RPMI8226 (cell line): ENCODE data around the gene EFNB1.

ENCODE experiments used
- DNase-seq: peaks from one replicate; pipeline ENCODE4 v3.0.0-alpha.2; 2015

The EFNB1 gene

DNA sequence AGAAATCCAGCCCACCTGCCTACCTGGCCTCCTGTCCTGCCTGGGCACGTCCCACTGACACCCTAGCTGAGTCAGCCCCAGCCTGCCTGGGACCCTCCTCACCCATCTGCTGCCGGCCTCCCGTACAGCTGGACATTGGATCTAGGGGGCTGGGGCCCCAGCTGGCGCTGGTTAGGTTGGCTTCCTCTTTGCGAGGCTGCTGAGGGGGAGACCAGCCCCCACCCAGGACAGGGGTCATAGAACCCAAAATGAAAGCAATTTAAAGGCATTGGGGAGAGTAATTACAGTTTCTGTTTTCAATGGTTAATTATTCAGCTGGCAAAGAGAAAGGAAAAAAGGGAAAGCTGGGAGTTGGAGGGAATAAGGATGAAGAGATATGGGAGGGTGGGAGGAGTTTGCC, 15.8 kb downstream of the EFNB1 start:
- no peak for DNase-seq

DNA sequence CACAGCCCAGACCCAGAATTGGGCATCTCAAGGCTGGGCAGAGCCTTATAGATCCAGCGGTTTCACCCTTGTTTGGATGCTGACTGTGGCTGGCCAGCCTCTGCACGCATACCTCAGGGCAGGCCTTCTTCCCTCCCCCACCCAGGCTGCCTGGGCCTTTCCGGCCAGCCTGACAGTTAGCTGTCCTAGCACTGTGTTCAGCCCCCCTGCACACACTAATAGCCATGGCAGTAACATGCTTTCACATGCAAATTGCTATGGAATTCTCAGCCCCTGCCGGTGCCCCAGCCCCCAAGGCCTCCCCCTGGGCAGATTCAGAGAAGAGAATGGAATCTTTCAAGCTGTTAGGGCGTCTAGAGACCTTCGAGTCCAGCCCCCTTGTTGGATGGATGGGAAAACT, 17.7 kb downstream of the EFNB1 start:
- DNase-seq = no peak

DNA sequence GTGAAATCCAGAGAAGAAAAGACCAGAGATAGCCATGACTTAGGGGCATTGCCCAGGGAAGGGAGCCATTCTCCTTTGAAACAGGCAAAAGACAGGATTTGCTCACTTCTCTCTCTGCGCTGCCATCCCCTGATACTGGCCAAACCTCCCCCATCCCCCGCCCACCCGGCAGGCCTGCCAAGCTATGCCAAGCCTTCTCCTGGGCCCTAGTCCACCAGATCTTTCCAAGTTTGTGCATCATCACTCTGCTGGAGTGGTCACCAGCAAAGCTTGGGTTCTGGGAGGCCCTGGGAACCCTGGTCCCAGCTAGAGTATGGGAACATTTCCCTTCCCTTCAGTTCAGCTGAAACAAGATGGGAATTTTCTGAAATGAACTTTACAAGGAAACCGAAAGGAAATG, 18.4 kb downstream of the EFNB1 start:
- no peak for DNase-seq

DNA sequence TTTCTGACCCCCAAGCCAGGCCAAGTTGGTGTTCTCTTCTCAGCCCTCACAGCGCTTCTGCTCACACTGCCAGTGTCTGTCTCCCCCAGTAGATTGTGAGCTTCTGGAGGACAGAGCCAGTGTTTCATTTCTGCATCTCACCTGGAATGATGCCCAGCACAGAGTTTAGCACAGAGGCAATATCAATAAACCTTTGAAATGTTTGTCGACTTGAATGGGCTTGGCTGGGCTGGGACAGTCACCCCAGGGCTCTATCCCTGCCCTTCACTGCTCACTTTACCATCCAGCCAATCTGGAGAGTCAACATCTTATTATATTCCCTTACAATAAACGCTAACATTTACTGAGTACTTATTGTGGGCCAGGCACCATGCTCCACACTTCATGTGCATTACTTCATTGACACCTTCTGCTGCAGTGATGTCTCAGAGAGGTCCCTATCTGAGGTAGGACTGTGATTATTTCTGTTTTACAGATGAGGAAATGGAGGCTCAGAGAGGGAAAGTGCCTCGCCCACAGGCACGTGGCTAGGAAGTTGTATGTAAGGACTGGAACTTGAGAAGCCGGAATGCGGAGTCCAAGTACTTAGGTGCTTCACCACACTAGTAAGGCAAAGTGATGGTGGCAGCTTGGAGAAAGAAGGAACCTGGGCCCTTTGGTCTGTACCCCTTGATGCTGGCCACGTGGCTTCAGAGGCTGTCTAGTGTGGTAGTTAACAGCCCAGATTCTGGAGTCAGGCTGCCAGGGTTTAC, 19.5 kb downstream of the EFNB1 start:
- DNase-seq = no peak

DNA sequence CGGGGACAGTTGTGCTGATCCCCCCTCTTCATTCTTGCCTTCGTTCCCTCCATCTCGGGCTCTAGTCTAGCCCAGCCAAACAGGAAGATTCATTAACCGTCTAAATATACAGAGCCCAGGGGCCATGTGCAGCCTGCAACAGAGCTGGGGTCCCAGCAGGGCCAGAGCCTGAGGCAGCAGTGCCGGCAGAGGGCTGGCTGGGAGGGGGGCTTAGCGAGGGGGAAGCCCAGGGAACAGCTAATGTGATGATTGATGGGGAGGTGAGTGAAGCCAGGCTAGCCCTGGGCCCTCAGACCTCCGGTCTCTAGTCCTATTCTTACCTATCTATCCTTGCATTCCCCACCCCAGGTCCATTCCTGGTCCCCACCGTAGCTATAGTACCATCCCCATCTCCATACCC, 22.3 kb downstream of the EFNB1 start:
- no peak for DNase-seq

DNA sequence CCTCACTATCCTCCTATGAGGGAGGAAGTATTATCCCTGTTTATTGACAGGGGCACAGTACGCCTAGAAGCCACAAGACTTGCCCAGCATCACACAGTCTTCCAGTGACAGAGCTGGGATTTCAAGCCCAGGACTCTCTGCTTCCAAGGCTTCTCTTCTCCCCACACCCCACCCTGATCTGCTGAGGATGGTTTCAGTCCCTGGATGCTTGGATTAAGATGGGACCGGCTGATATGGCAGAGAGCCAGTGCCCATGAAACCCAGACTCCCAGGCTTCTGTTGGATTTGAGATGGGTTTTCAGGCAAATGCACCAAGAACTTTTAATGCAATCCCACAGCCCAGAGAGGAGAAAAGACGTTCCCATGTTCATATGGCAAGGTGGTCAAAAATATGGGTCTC, 23.2 kb downstream of the EFNB1 start:
- DNase-seq = no peak

DNA sequence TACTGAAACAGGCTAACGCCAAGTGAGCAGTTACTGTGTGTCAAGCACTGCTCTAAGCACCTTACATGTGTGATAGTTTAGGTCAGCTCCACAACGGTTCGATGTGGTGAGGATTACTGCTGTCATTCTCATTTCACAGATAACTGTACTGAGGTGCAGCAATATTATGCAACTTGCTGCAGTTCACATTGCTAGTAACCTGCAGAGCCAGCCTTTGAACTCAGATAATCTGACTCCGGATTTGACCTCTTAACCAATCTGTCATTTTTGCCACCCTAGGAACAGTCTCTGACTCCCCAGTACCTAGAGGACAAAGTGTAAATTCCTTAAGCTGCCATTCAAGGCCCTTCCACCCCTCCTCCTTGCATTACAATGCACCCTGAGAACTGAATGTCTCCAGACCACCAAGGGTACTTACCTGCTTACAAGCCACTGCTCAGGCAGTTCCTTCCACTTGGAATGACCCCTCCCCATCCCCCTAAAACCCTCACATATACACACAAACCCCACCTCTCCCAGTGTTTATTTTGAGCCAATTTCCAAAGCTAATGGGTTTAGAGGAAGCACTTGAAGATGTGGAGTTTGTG, 24.9 kb downstream of the EFNB1 start:
- no peak for DNase-seq

DNA sequence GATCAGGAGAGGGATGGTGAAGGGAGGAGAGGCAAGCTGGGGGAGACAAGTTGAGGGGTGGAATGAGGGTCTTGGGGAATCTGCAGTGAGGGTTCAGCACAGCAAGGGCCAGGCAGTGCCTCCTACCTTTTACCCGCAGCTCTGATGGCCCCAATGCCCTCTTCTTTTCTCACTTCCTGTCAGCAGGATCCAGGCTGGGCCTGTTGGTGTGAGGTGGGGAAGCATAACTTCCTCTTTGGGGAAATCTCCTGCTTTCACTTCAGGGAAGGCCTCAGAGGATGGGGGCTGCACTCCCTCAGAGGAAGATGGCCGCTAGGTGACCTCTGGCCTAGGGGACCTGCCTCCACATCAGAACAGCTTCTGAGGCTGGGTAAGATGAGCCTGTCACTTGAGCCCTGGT, 36.5 kb downstream of the EFNB1 start:
- DNase-seq = peak; percentile 8

DNA sequence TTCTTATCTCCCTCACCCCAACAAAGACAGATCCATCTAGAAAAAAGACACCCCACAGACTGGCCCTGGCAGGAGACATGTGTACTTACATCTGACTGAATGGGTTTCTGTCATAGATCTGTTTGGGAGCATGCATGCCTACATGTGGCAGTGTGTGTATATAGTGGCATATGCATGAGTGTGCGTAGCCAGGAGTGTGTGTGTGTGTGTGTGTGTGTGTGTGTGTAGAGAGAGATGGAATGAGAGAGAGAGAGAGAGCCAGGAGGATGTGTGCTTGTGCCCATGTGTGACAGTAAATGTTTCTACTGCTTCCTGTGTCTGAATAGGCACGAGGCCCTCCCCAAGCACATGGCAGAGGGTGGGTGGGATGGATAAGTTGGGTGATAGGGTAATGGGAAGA, 37.1 kb downstream of the EFNB1 start:
- no peak for DNase-seq

DNA sequence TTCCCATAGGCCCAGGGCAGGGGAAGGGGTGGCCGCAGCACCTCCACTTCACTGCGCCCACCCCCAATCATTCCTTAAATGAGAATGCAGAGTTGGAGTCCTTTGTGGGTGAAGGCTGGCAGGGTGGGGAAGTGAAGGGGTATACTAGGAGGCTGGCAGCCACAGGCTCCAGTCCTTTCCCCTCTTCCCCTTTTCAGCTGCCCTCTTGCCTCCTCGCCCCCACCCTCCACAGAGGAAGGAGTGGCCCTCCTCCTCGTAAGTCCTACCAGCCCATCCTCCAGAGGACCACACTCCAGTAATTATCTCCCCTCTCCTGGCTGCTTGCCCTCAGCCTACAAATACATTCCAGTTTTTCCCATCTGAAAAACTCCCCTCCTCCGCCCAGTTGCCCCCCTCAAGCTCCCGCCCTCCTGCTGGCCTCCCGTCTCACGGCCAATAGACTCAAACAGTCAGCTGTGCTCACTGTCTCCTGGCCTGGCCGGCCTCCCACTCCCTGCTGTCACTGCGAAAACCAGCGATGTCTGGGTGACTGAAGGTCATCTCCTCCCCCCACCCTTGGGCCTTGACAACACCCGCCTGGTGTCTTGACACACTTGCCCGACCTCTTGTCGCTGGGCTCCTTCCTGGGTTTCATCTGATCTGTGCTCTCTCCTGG, 38.8 kb downstream of the EFNB1 start:
- DNase-seq = no peak

DNA sequence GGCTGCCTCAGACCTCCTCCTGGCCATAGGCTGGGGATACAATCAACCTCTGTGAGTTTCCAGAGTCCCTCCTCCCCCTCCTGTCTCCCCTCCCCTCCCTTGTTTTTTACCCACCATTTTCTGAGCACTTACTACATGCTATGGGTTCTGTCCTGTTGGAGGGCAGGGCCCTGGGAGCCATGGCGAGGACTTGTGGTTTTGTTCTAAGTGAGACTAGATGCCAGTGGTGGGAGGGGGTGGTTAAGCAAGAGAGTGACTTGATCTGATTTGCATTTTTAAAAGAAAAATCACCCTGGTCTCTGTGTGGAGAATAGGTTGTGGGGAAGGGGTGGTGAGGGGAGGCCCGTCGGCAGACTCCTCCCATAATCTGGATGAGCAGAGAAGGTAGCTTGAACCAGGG, 39.5 kb downstream of the EFNB1 start:
- no peak for DNase-seq

DNA sequence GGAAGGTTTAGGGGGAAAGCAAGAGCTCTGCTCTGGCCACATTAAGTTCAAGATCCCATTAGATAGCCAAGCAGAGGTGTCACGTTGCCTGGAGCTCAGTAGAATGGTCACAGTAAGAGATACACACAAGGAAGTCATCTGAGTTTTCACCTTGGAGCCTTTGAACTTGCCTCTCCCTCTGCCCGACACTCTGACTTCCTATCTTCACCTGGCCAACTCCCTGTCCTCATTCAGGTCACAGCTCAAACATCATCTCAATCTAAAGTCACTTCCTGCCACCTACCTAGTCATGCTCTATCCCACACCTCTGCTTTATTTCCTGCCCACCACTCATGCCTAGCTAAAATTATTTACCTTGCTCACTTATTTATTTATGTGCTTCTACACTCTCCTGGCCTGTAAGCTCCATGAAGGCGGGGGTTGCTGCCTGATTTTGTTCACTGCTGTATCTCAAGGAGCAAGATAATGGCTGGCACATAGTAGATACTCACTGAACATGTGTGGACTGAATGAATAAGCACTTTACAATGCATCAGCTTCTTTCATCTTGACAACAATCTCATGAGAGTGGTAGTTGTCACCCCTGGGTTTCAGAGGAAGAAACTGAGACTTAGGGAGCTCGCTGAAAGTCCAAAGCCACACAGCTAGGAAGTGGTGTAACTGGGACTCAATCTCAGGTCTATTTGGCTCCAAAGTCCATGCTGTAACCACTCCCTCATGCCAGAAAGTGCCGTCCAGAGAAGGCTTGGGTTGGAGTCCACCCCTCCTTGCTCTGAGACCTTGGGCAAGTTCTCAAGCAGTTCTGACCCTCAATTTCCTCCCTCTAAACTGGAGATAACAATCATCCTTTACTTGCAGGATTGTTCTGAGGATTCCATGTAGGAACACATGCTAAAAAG, 40.3 kb downstream of the EFNB1 start:
- DNase-seq = no peak

DNA sequence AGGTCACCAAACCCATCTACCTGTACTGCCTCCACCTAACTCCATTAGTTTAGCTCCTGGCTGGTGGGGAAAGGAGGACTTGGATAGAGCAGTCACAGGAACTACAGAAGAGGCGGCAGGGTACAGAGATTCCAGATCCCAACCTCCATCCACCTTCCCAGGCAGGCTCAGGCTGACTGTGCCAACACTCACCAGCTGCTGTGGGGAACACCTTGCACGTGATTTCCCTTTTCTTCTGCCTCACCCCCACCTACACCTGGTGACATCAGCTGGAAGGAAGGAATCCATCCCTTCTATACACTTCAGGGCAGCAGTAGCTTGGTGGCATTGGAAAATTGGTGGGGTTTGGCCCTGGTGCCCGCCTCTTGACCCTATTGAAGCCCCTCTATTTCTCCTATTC, 41.5 kb downstream of the EFNB1 start:
- DNase-seq = no peak

DNA sequence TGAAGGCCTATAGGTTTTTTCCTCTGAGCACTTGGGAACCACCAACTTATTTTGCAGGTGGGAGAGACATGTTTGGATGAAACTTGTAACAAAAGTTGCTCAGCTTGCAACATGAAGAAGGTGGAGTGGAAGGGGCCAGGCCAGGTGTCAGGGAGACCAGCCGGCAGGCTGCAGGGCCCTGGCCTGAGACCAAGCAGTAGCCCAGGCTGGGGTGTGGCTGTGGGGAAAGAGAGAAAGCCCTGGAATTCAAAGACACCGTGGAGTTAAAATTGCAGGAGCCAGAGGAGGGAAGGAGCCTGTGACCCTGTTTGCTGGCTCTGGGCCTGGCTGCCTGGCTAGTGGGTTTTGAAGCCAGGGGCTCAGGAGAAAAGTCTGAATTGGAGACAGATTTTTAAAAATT, 43.4 kb downstream of the EFNB1 start:
- peak; percentile 39 for DNase-seq

DNA sequence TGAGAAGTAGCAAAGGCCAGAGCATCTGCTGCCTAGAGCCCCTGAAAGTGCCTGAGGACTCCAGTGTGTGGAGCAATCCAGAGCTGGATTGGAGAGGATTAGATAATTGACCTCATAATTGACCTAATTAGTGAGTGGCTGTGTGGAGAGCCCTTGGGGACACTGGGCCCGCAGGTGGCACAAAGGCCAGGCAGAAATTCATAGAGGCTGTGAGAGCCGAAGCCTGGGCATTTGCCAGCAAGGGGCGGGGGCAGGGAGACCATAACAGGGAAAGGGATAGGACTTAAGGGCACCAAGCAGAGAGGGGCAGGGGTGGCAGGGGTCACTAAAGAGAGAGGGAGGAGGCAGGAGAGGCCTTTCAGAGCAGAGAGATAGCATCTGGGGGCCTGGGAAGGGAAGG, 45.3 kb downstream of the EFNB1 start:
- DNase-seq = no peak

DNA sequence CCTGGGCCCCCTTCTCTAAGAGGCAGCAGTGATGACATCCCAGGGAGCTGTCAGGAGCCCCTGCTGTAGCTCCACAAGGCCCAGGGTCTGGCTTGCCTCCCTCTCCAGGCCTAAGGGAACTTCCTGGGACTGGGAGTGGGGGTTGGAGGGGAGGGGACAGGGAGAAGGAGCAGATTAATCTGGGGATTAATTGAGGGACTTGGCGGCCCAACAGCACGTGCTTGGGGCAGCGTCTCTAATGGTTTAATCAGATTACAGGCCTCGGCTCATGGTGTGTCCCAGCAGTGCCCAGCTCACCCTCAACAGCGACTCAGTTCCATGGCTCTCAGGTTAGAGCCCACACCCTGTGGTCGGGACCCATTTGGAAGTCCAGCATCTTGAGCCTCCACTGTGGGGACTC, 47.9 kb downstream of the EFNB1 start:
- no peak for DNase-seq

DNA sequence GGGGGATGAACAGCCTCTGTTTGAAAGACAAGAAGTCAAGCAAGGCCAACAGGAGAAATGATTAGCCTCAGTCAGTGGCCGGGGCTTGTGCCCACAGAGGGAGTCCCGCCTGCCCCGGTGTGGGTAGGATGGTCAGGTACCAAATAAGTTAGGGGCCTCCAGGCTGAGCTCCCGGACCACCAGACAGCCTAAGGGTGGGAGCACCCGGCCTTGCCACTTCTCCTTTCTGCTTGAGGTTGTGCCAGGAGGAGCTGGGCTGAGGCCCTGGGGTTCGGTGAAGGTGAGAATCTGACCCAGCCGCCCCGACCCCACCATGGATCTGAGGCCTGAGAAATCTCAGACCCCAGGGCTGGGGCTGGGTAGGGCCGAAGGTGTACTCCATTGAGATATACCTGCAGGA, 48.8 kb downstream of the EFNB1 start:
- no peak for DNase-seq

DNA sequence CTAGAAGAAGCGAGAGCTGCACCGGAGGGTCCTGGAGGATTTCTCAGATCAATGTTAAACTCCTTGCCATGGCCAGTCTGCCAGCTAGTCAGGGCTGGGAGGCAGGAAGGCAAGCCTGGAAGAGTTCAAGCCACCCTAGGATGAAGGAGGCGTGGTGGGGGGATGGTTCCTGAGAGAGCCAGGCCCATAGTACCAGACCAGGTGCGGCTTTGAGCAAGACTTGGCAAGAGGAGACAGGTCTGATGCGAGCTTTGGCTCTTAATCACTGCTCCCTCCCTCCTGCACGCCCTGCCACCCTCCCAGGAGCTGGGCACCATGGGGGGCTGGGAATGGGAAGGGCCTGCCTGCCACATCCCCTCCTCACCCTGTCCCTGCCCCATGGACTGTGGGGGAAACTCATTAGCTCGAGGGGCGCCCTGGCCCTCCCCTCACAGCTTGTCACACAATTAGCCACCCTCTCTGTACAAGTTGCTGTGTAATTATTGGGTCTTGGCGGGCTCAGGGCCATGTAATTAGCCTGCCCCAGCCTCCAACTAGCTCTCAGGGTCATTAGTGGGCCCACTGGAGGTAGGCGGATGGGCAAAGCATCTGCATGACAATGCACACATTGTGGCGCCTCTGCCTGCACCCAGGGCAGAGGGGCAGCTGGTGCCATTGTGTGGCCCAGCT, 50.3 kb downstream of the EFNB1 start:
- no peak for DNase-seq

DNA sequence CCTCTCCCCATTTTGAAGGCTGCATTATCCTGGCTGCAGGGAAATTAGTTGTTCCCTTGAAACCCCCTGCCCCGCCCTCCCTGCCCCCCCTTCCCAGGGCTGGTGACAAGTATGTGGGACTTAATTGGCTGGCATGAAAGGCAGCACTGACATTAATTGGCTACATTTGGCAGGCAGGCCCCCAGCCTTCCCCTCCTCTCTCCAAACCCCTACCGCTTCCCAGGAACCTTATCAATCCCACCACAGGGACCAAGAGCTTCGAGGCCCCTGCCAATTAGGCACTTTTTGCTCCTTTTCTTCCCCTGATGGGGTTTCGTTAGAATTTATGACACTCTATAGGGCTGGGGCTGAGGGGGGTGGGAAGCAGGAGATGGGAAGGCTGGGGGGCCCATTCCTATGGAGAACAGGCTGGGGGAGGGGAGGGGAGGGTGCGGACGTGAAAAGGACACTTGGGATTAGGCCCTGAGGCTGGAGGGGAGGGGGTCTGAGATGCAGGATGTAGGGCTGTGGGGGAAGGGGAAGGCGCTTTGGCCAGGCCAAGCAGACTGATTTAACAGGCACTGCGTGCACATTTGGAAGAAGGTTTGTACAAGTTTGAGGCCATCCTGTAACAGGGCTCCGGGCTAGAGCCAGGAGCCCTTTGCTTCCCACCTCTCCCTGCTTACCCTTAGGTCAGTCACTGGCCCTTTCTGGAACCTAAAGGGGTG, 52.2 kb downstream of the EFNB1 start:
- DNase-seq = no peak

DNA sequence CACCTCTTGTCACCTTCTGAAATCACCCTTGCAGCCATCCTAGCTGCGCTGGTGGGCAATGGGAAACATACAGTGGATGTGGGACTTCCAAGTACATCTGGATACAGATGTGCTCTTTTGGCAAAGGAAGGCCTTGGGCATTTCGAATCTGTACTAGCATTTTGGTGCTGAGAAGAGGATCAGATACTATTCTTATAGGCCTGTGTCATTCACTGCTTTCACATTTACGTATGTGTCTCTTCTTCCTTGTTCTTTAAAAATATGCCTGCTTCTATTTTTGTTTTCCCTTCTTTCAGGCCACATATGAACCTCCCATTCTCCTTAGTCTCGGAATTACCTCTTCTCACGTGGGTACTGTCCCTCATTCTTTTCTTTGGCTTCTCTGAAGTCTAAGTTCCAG, 53.1 kb downstream of the EFNB1 start:
- DNase-seq = no peak

DNA sequence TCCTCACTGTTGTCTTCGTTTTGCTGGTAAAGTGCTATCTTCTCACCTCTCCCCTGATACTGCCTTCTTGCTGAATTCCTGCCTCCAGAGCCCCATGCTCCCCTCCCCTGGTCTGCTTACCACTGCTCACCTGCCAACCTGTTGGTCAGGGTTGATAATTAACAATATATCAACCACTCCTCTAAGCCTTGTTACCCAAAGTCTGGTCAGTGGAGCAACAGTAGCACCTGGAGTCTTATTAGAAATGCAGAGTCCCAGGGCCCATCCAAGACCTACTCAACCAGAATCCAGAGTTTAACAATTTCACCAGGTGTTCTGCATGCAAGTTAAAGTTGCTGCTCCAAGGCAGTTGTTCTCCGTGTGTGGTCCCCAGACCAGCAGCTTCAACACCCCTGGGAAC, 55.0 kb downstream of the EFNB1 start:
- DNase-seq = no peak

DNA sequence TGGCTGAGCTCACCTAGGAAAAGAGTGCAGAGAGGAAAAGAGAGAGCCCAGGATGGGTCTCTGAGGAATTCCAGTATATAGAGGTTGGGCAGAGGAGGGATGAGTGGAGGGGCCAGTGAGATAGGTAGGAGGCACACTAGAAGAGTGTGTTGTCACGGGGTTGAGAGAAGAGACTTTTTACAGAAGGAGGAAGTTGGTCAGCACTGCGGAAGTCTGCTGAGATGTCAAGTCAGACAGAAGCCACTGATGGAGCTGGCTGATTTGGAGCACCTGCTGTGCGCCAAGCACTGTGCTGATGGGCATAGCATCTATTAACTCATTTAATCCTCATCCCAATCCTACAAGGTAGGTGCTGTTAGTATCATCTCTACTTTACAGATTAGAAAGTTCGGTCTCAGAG, 60.4 kb downstream of the EFNB1 start:
- DNase-seq = no peak
